ENCODE measurements around the gene KDM4C. TPM values are rescaled to one million over a fixed set of nuclear protein-coding genes. Genes with fewer than 3 reads are reported as not detected.

KDM4C gene
- total RNA-seq, 1 experiment from 2014 or later: 4.8 TPM

- no peak for TF ChIP-seq EZH2 (IDR thresholded peaks at IDR 0.05; ENCODE audit: borderline replicate concordance, low read depth, low read length, poor library complexity, severe bottlenecking)
- TF ChIP-seq, protein P1, sequence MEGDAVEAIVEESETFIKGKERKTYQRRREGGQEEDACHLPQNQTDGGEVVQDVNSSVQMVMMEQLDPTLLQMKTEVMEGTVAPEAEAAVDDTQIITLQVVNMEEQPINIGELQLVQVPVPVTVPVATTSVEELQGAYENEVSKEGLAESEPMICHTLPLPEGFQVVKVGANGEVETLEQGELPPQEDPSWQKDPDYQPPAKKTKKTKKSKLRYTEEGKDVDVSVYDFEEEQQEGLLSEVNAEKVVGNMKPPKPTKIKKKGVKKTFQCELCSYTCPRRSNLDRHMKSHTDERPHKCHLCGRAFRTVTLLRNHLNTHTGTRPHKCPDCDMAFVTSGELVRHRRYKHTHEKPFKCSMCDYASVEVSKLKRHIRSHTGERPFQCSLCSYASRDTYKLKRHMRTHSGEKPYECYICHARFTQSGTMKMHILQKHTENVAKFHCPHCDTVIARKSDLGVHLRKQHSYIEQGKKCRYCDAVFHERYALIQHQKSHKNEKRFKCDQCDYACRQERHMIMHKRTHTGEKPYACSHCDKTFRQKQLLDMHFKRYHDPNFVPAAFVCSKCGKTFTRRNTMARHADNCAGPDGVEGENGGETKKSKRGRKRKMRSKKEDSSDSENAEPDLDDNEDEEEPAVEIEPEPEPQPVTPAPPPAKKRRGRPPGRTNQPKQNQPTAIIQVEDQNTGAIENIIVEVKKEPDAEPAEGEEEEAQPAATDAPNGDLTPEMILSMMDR (conservative IDR thresholded peaks at IDR 0.05; ENCODE audit: low read depth, low read length): no peak
- intact Hi-C loops (cut with micrococcal nuclease; ENCODE audit: unreplicated experiment): no loop called here
- H3K4me1 ChIP-seq (ENCODE audit: insufficient read depth, low read length, poor library complexity, severe bottlenecking): no peaks in the 10 kb centered on the region
- CTCF ChIA-PET: no interaction called here
- DNase-seq (ENCODE audit: low spot score): no peak
- H3K27me3 ChIP-seq (replicated peaks; ENCODE audit: insufficient read depth, low read depth, low read length, poor library complexity): no peaks in the 10 kb centered on the region
- POLR2A ChIA-PET (ENCODE audit: low non-redundant PET): interaction anchor here (0.6 kb wide), 1 partner anchor 12 kb away, joined by 4 read pairs; no protein-coding TSS in a partner anchor
- H3K9me3 ChIP-seq (ENCODE audit: low read depth, low read length, poor library complexity, severe bottlenecking): no peaks in the 10 kb centered on the region
- no peaks in the 10 kb centered on the region for H3K36me3 ChIP-seq (ENCODE audit: insufficient read depth, low read length, poor library complexity, severe bottlenecking)
- no peak overlapping the region for H3K27ac ChIP-seq (ENCODE audit: low read depth, low read length, poor library complexity, severe bottlenecking)
- no TSS peak for BruUV-seq (replicated peaks)
- H3K4me3 ChIP-seq (ENCODE audit: low read depth, low read length, poor library complexity, severe bottlenecking): no peak overlapping the region
Measured at GRCh38 chr9:6845128-6845826, 87.5 kb downstream of the KDM4C start.

DNA sequence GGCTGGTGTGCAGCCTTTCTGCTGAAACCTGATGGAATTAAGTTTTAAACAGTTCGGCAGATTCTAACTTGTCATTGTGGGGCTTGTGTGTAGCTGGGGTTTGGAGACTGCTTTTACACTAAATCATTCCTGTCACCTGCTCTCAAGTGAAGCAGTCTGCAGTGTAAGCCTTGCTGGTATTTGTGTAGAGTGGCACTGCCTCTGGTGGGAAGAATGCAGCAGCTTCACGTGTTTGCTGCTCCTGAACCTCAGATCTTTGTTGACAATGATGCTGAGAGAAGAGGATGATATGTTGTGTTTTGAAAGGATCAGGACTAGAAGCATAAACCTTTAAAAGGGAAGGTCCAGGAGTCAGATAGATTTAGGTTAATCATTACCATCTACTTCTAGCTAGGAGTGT lies 88.1 kb downstream of the KDM4C start:
- intact Hi-C loops (cut with micrococcal nuclease; ENCODE audit: unreplicated experiment): no loop called here

DNA sequence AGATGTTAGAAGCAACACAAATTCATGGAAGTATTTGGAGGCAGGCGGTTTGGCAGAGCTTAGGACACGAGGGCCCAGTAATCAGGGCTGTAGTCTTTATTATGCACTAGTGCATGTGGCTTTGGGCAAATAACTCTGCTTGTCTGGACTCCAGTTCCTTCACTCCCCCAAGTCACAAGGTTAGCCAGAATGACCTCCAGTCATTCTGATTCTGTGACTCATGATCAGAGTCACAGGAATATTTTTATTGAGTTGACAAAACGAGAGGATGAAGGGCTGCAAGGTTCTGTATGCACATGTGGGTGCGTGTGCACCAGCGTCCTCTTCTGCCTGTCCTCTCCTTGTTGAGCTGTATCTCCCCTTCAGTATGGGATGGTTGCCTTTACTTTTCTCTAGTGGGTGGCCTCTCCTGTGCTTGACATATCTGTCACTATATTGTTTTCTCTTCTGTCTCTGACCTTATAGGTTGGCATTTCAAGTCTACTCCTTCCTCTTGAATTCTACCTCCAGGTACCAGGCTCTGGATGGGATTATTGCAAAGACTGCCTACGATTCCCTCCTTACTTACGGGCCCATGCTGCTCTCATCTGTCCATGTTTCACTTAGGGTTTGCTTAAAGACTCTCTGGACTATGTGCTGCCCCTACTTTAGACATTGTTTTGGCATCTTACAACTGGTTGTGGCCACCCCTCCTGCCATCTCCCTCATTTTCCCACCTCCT lies 94.6 kb downstream of the KDM4C start:
- intact Hi-C loops (cut with micrococcal nuclease; ENCODE audit: unreplicated experiment): no loop called here
- ChIA-PET CTCF (no interaction called here), POLR2A (ENCODE audit: low non-redundant PET) (no interaction called here)
- Histone ChIP-seq H3K27ac (ENCODE audit: low read depth, low read length, poor library complexity, severe bottlenecking) (no peak overlapping the region), H3K27me3 (replicated peaks; ENCODE audit: insufficient read depth, low read depth, low read length, poor library complexity) (no peaks in the 10 kb centered on the region), H3K36me3 (ENCODE audit: insufficient read depth, low read length, poor library complexity, severe bottlenecking) (no peaks in the 10 kb centered on the region), H3K4me1 (ENCODE audit: insufficient read depth, low read length, poor library complexity, severe bottlenecking) (no peaks in the 10 kb centered on the region), H3K9me3 (ENCODE audit: low read depth, low read length, poor library complexity, severe bottlenecking) (no peaks in the 10 kb centered on the region), H3K4me3 (ENCODE audit: low read depth, low read length, poor library complexity, severe bottlenecking) (no peak overlapping the region)
- TF ChIP-seq, protein P1 (conservative IDR thresholded peaks at IDR 0.05; ENCODE audit: low read depth, low read length): no peak
- TF ChIP-seq EZH2 (IDR thresholded peaks at IDR 0.05; ENCODE audit: borderline replicate concordance, low read depth, low read length, poor library complexity, severe bottlenecking): no peak
- DNase-seq (ENCODE audit: low spot score): no peak
- BruUV-seq (replicated peaks): no TSS peak

More for the DNA sequence above, 88.1 kb downstream of the KDM4C start:
- Histone ChIP-seq H3K9me3 (ENCODE audit: low read depth, low read length, poor library complexity, severe bottlenecking) (no peaks in the 10 kb centered on the region), H3K27ac (ENCODE audit: low read depth, low read length, poor library complexity, severe bottlenecking) (no peak overlapping the region), H3K36me3 (ENCODE audit: insufficient read depth, low read length, poor library complexity, severe bottlenecking) (no peaks in the 10 kb centered on the region), H3K27me3 (replicated peaks; ENCODE audit: insufficient read depth, low read depth, low read length, poor library complexity) (no peaks in the 10 kb centered on the region), H3K4me3 (ENCODE audit: low read depth, low read length, poor library complexity, severe bottlenecking) (no peak overlapping the region), H3K4me1 (ENCODE audit: insufficient read depth, low read length, poor library complexity, severe bottlenecking) (no peaks in the 10 kb centered on the region)
- BruUV-seq (replicated peaks): no TSS peak
- ChIA-PET CTCF (no interaction called here), POLR2A (ENCODE audit: low non-redundant PET) (no interaction called here)
- no peak for TF ChIP-seq EZH2 (IDR thresholded peaks at IDR 0.05; ENCODE audit: borderline replicate concordance, low read depth, low read length, poor library complexity, severe bottlenecking)
- TF ChIP-seq, protein P1 (conservative IDR thresholded peaks at IDR 0.05; ENCODE audit: low read depth, low read length): no peak; the same call in 1 of the 2 replicates
- DNase-seq (ENCODE audit: low spot score): no peak
